Measurements from ENCODE around the gene RAB3GAP2. TPM values are rescaled to one million over a fixed set of nuclear protein-coding genes. Genes with fewer than 3 reads are reported as not detected.

Gene RAB3GAP2
- total RNA-seq, 1 donor from 2014 or later = 39.9 TPM

- Mint-ChIP-seq H3K27ac (ENCODE audit: unreplicated experiment) (no peak overlapping the region), H3K27me3 (ENCODE audit: unreplicated experiment) (peaks cover 26% of the 10 kb centered on the region), H3K9me3 (ENCODE audit: unreplicated experiment) (no peaks in the 10 kb centered on the region), H3K4me1 (ENCODE audit: unreplicated experiment) (peaks cover 3% of the 10 kb centered on the region), H3K36me3 (ENCODE audit: unreplicated experiment) (no peaks in the 10 kb centered on the region), H3K4me3 (ENCODE audit: unreplicated experiment) (no peak overlapping the region)
- TF ChIP-seq, protein P1, sequence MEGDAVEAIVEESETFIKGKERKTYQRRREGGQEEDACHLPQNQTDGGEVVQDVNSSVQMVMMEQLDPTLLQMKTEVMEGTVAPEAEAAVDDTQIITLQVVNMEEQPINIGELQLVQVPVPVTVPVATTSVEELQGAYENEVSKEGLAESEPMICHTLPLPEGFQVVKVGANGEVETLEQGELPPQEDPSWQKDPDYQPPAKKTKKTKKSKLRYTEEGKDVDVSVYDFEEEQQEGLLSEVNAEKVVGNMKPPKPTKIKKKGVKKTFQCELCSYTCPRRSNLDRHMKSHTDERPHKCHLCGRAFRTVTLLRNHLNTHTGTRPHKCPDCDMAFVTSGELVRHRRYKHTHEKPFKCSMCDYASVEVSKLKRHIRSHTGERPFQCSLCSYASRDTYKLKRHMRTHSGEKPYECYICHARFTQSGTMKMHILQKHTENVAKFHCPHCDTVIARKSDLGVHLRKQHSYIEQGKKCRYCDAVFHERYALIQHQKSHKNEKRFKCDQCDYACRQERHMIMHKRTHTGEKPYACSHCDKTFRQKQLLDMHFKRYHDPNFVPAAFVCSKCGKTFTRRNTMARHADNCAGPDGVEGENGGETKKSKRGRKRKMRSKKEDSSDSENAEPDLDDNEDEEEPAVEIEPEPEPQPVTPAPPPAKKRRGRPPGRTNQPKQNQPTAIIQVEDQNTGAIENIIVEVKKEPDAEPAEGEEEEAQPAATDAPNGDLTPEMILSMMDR (IDR thresholded peaks at IDR 0.05) = no peak
- DNase-seq (ENCODE audit: extremely low spot score, unreplicated experiment) = no peak
These were observed 3.2 kb upstream of the RAB3GAP2 start for GRCh38 chr1:220275430-220275829.

DNA sequence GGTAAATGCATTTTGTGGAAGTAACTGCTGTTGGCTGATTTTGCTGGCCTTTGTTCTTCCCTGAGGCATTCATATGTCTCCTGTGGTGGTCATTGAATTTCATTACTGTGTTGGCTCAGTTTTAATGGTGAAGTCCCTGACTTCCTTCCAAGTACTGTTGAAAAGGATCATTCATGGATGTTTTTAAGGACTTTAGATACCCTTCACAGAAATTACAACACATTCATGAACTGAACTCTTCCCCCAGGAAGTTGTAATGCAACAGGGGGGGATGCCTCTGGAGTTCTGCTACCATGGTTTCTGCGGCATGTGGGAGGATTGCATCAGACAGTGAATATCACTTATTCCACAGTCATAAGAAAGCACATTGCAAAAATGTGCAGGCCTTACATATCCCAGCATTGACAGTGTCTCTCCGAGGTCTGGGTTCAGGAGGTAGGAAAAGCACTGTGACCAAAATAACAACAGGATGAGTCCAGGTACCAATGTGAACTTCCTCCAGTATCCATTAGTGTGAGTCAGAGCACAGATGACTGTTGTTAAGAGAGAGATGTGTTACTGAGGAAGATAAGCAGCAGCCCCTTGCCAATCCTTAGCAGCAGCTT, 2.1 kb upstream of the RAB3GAP2 start:
- no peak for DNase-seq (ENCODE audit: extremely low spot score, unreplicated experiment)
- Mint-ChIP-seq H3K27me3 (ENCODE audit: unreplicated experiment) (peaks cover 26% of the 10 kb centered on the region), H3K4me1 (ENCODE audit: unreplicated experiment) (peaks cover 3% of the 10 kb centered on the region), H3K36me3 (ENCODE audit: unreplicated experiment) (no peaks in the 10 kb centered on the region), H3K4me3 (ENCODE audit: unreplicated experiment) (no peak overlapping the region), H3K27ac (ENCODE audit: unreplicated experiment) (no peak overlapping the region), H3K9me3 (ENCODE audit: unreplicated experiment) (no peaks in the 10 kb centered on the region)
- TF ChIP-seq, protein P1 (IDR thresholded peaks at IDR 0.05) = no peak

- DNase-seq (ENCODE audit: extremely low spot score, unreplicated experiment) = no peak
- Mint-ChIP-seq H3K27me3 (ENCODE audit: unreplicated experiment) (peaks cover 26% of the 10 kb centered on the region), H3K4me3 (ENCODE audit: unreplicated experiment) (no peak overlapping the region), H3K36me3 (ENCODE audit: unreplicated experiment) (peaks cover 2% of the 10 kb centered on the region), H3K27ac (ENCODE audit: unreplicated experiment) (no peak overlapping the region), H3K9me3 (ENCODE audit: unreplicated experiment) (no peaks in the 10 kb centered on the region), H3K4me1 (ENCODE audit: unreplicated experiment) (peaks cover 9% of the 10 kb centered on the region)
- TF ChIP-seq, protein P1 (IDR thresholded peaks at IDR 0.05) = no peak
These were observed 513 bp upstream of the RAB3GAP2 start for GRCh38 chr1:220272841-220273090.

- Mint-ChIP-seq H3K4me3 (ENCODE audit: unreplicated experiment) (no peak overlapping the region), H3K36me3 (ENCODE audit: unreplicated experiment) (peaks cover 8% of the 10 kb centered on the region)
- no peak for DNase-seq (ENCODE audit: extremely low spot score, unreplicated experiment)
These were observed 577 bp downstream of the RAB3GAP2 start for GRCh38 chr1:220271706-220272046.

DNA sequence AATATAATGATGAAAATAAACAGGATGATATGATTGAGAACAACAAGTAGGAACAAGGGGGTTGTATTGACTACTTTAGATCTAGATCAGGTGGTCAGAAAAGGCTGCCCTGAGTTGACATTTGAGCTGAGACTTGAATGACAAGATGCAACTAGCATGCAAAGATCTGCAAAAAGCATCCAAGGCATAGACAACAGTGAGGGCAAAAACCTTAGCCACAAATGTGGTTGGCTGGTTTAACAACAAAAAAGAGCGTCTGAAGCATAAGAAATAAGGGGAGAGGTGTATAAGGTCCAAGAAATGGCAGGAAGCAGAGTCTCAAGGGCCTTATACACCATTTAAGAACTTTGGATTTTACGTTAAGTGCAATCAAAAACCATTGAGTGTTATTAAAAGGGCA, 3.2 kb downstream of the RAB3GAP2 start:
- H3K4me3 Mint-ChIP-seq (ENCODE audit: unreplicated experiment) = no peak overlapping the region
- TF ChIP-seq, protein P1 (IDR thresholded peaks at IDR 0.05) = no peak
- peaks cover 9% of the 10 kb centered on the region for H3K4me1 Mint-ChIP-seq (ENCODE audit: unreplicated experiment)

More at GRCh38 chr1:220271706-220272046, 577 bp downstream of the RAB3GAP2 start:
- Mint-ChIP-seq H3K27me3 (ENCODE audit: unreplicated experiment) (peaks cover 17% of the 10 kb centered on the region), H3K4me1 (ENCODE audit: unreplicated experiment) (peaks cover 9% of the 10 kb centered on the region), H3K27ac (ENCODE audit: unreplicated experiment) (no peak overlapping the region), H3K9me3 (ENCODE audit: unreplicated experiment) (no peaks in the 10 kb centered on the region)
- TF ChIP-seq, protein P1 (IDR thresholded peaks at IDR 0.05) = no peak

More for the DNA sequence above, 3.2 kb downstream of the RAB3GAP2 start:
- H3K36me3 Mint-ChIP-seq (ENCODE audit: unreplicated experiment) = peaks cover 22% of the 10 kb centered on the region
- H3K9me3 Mint-ChIP-seq (ENCODE audit: unreplicated experiment) = peaks cover 1% of the 10 kb centered on the region
- H3K27me3 Mint-ChIP-seq (ENCODE audit: unreplicated experiment) = no peaks in the 10 kb centered on the region
- H3K27ac Mint-ChIP-seq (ENCODE audit: unreplicated experiment) = no peak overlapping the region
- DNase-seq (ENCODE audit: extremely low spot score, unreplicated experiment) = no peak
